Aorta (tissue), 5 donors: Measurements from ENCODE around the gene MRPS18B. TPM values are rescaled to one million over a fixed set of nuclear protein-coding genes. Genes with fewer than 3 reads are reported as not detected.
A peak's percentile ranks its signal among the peaks of the same experiment; 100 is the strongest.
"Not testable (repeated sequence)": the region's sequence is repeated elsewhere in the genome, so short reads cannot be mapped to it uniquely, and the experiment has no call there.

ENCODE experiments used
- ATAC-seq: fragments of 200-7000 bp; cut with Tn5 transposase; one replicate; pipeline ENCODE4 v1.9.1; 2022; ENCODE audit warnings: moderate library complexity; ENCODE audit not compliant: low FRiP score
- DNase-seq, 2 donors: peaks; one replicate each; pipeline ENCODE4 v3.0.0-alpha.2; 2020
- H3K27ac ChIP-seq, 2 donors: one replicate each; pipeline ENCODE4 v1.5.1; 2013; ENCODE audit warnings: low read length in 2 of 2, mild to moderate bottlenecking in 2 of 2, moderate library complexity in 2 of 2, control low read depth in 1 of 2, inconsistent platforms in 1 of 2, low read depth in 1 of 2
- H3K27me3 ChIP-seq, 2 donors: one replicate each; pipeline ENCODE4 v1.6.1; 2013; ENCODE audit warnings: control low read depth in 1 of 2, low read length in 1 of 2, mild to moderate bottlenecking in 1 of 2, moderate library complexity in 1 of 2; ENCODE audit not compliant: insufficient read depth in 2 of 2, control insufficient read depth in 1 of 2
- H3K36me3 ChIP-seq, 2 donors: one replicate each; pipeline ENCODE4 v1.6.1; 2013; ENCODE audit warnings: control low read depth in 1 of 2, low read length in 1 of 2, mild to moderate bottlenecking in 1 of 2; ENCODE audit not compliant: insufficient read depth in 2 of 2, control insufficient read depth in 1 of 2
- H3K4me1 ChIP-seq, 2 donors: one replicate each; pipeline ENCODE4 v1.6.1; 2013; ENCODE audit warnings: low read length in 2 of 2, control low read depth in 1 of 2, mild to moderate bottlenecking in 1 of 2, moderate library complexity in 1 of 2; ENCODE audit not compliant: insufficient read depth in 2 of 2, control insufficient read depth in 1 of 2
- H3K4me3 ChIP-seq, 2 donors: one replicate each; pipeline ENCODE4 v1.5.1; 2013; ENCODE audit warnings: low read length in 2 of 2, control low read depth in 1 of 2, mild to moderate bottlenecking in 1 of 2
- H3K9me3 ChIP-seq: one replicate; pipeline ENCODE4 v1.6.1; 2013; ENCODE audit warnings: mild to moderate bottlenecking, low read length; ENCODE audit not compliant: control insufficient read depth
- WGBS, 2 donors: extraction: QIAGEN DNeasy Blood & Tissue Kit; methylation state at CpG; one replicate each; pipeline ENCODE4 v1.1.7; 2013; 5-methylcytosine and 5-hydroxymethylcytosine counted together
- intact Hi-C, 2 donors: fragments of 100-400 bp; cut with DNase I; formaldehyde crosslinking; loops; one replicate each; pipeline versions ENCODE4 v1.14.2 to v1.15.0; 2022
- polyA plus RNA-seq, 2 donors: library from polyadenylated mRNA; stranded (reverse); fragments of 200-250 nt; gene quantifications; one replicate each; pipeline ENCODE4 v1.2.3, GENCODE V29; 2013
- total RNA-seq, 2 donors: library from RNA; stranded (reverse); fragmentation: NEBNext Ultra II Directional; extraction: Animal tissue kit (Norgen Biotek cat#: 25700); gene quantifications; one replicate each; pipeline ENCODE4 v1.2.1, GENCODE V29; 2021
- donor health status: healthy with polysubstance abuse.
- donor health status: Bipolar disorder and iron deficiency.
- donor health status: DM: no; HTN: no; CAD: no.
- donor health status: DM: no; HTN: no; CAD: no.
- donor health status: DM: yes; HTN: yes; CAD: no.

MRPS18B gene
- total and polyA plus RNA-seq, 4 donors = 26.6 to 45.6 (median 34.0) TPM

GRCh38 chr6:30578051-30578450 lies 39.6 kb upstream of the MRPS18B start:
- H3K4me3 ChIP-seq = no peak overlapping the region
- intact Hi-C loops = no loop called here
- DNase-seq = no peak
- H3K27ac ChIP-seq = no peak overlapping the region
- H3K36me3 ChIP-seq = peaks cover 13 to 15% of the 10 kb centered on the region in 2 donors
- H3K27me3 ChIP-seq = no peaks in the 10 kb centered on the region
- no peak for ATAC-seq
- no peaks in the 10 kb centered on the region for H3K9me3 ChIP-seq
- no peaks in the 10 kb centered on the region for H3K4me1 ChIP-seq
- WGBS, 2 donors = 95 to 97% methylated on average over 8 of the region's 8 CpGs

- Histone ChIP-seq H3K27ac (no peak overlapping the region), H3K36me3 (peaks cover 12 to 27% of the 10 kb centered on the region in 2 donors), H3K4me3 (no peak overlapping the region), H3K27me3 (no peaks in the 10 kb centered on the region), H3K4me1 (no peaks in the 10 kb centered on the region), H3K9me3 (no peaks in the 10 kb centered on the region)
- 87 to 89% methylated on average over 5 of the region's 5 CpGs for WGBS, 2 donors
- intact Hi-C loops = no loop called here
- DNase-seq (no peak), ATAC-seq (no peak)
Observed at GRCh38 chr6:30583921-30584320, 33.7 kb upstream of the MRPS18B start.

- no peaks in the 10 kb centered on the region for H3K9me3 ChIP-seq
- H3K27me3 ChIP-seq = no peaks in the 10 kb centered on the region
- intact Hi-C loops = no loop called here
- H3K4me1 ChIP-seq = no peaks in the 10 kb centered on the region
- no peak overlapping the region for H3K27ac ChIP-seq
- H3K4me3 ChIP-seq = no peak overlapping the region
- WGBS, 2 donors = 92% methylated on average over 15 of the region's 15 CpGs
- ATAC-seq (no peak), DNase-seq (no peak)
- H3K36me3 ChIP-seq = peaks cover 4 to 22% of the 10 kb centered on the region in 2 donors
Observed at GRCh38 chr6:30589754-30590358, 27.8 kb upstream of the MRPS18B start.

GRCh38 chr6:30590509-30590908 lies 27.1 kb upstream of the MRPS18B start:
- Histone ChIP-seq H3K27ac (no peak overlapping the region), H3K27me3 (no peaks in the 10 kb centered on the region), H3K4me3 (no peak overlapping the region), H3K4me1 (no peaks in the 10 kb centered on the region), H3K36me3 (peaks cover 4 to 19% of the 10 kb centered on the region in 2 donors), H3K9me3 (no peaks in the 10 kb centered on the region)
- DNase-seq = no peak
- ATAC-seq = no peak
- intact Hi-C loops = no loop called here
- WGBS, 2 donors = 75 to 78% methylated on average over 8 of the region's 8 CpGs

DNA sequence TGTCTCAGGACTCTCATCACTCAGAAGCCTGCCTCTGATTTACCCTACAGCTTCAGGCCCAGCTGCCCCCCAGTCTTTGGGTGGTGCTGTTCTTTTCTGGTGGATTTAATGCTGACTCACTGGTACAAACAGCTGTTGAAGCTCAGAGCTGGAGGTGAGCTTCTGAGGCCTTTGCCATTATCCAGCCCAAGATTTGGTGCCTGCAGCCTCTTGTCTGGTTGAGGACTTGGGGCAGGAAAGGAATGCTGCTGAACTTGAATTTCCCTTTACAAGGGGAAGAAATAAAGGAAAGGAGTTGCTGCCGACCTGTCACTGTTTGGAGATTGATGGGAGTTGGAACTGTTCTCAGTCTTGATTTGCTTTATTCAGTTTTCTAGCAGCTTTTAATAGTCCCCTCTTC lies 26.6 kb upstream of the MRPS18B start:
- H3K36me3 ChIP-seq = peaks cover 4 to 14% of the 10 kb centered on the region in 2 donors
- 10 to 18% methylated on average over 1 of the region's 1 CpG for WGBS, 2 donors
- intact Hi-C loops = no loop called here
- DNase-seq = no peak
- H3K4me1 ChIP-seq = no peaks in the 10 kb centered on the region
- H3K9me3 ChIP-seq = no peaks in the 10 kb centered on the region
- no peak for ATAC-seq
- no peaks in the 10 kb centered on the region for H3K27me3 ChIP-seq
- H3K4me3 ChIP-seq = no peak overlapping the region
- no peak overlapping the region for H3K27ac ChIP-seq

DNA sequence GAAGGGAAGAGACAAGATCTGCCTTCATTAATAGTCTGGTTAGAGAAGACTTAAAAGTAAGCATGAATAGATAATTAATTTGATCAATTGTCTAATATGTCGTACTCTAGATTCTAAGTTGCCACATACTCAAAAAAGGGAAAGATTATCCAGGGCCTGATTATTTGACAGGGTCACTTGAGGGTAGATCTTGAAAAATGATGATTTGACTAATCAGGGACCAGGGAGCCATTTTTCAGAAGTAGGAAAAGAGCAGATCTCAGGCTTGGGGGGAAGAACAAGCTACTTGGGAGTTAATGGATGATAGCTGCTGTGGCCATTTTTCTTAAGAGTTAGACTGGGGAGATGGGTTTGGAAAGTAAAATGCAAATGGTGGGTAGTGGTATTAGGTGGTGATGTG lies 25.4 kb upstream of the MRPS18B start:
- ATAC-seq = no peak
- Histone ChIP-seq H3K36me3 (peaks cover 0 to 10% of the 10 kb centered on the region in 2 donors), H3K4me1 (no peaks in the 10 kb centered on the region), H3K27ac (no peak overlapping the region), H3K27me3 (no peaks in the 10 kb centered on the region), H3K4me3 (no peak overlapping the region), H3K9me3 (no peaks in the 10 kb centered on the region)
- WGBS, 2 donors = 97 to 100% methylated on average over 1 of the region's 1 CpG
- no peak for DNase-seq
- intact Hi-C loops = no loop called here

GRCh38 chr6:30597315-30598144 lies 20.1 kb upstream of the MRPS18B start:
- not testable (repeated sequence) for H3K4me3 ChIP-seq, H3K4me1 ChIP-seq, H3K36me3 ChIP-seq, H3K27ac ChIP-seq, H3K9me3 ChIP-seq, H3K27me3 ChIP-seq
- 76% methylated on average over 15 of the region's 15 CpGs for WGBS, 2 donors
- peak; percentile 85 to 86 for DNase-seq
- intact Hi-C loops = loop anchor here in 1 of 2 donors (2.0 kb wide), 1 partner anchor 115 kb away; no protein-coding TSS in a partner anchor
- ATAC-seq = peak; percentile 84

DNA sequence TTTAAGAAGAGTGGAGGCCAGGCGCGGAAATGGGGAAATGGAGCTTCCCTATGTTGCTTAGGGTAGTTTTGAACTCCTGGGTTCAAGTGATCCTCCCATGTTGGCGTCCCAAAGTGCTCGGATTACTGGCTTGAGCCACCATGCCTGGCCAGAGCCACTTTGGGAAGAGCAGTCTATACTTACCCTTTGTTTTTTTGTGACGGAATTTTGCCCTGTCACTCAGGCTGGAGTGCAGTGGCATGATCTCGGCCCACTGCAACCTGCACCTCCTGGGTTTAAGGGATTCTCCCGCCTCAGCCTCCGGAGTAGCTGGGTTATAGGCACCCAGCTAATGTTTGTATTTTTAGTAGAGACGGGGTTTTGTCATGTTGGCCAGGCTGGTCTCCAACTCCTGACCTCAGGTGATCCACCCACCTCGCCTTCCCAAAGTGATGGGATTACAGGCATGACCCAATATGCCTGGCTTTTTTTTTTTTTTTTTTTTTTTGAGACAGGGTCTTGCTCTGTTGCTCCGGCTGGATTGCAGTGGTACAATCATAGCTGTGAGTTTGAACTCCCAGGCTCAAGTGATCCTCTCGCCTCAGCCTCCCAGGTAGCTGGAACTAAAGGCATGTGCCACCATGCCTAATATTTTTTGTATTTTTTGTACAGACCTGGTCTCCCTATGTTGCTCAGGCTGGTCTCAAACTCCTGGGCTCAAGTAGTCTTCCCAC lies 18.6 kb upstream of the MRPS18B start:
- peaks cover 9 to 15% of the 10 kb centered on the region in 2 donors for H3K36me3 ChIP-seq

More for the DNA sequence above, 18.6 kb upstream of the MRPS18B start:
- intact Hi-C loops = no loop called here
- ATAC-seq = no peak
- Histone ChIP-seq H3K27ac (no peak overlapping the region), H3K27me3 (no peaks in the 10 kb centered on the region), H3K4me3 (no peak overlapping the region), H3K4me1 (no peaks in the 10 kb centered on the region), H3K9me3 (no peaks in the 10 kb centered on the region)
- WGBS, 2 donors = 72 to 73% methylated on average over 12 of the region's 12 CpGs
- no peak for DNase-seq
